Activated T-helper 1 cell treated with anti-CD3 and anti-CD28 coated beads, Interleukin-2, amount 50 U/mL, for 16 hours (primary cell): ENCODE results near the gene IFNG.

Experiments used
- DNase-seq, 2 donors: peaks; one replicate each; pipeline ENCODE4 v3.0.0-alpha.2; 2020; ENCODE audit warnings: low read depth in 1 of 2, low spot score in 1 of 2

Gene IFNG

DNA sequence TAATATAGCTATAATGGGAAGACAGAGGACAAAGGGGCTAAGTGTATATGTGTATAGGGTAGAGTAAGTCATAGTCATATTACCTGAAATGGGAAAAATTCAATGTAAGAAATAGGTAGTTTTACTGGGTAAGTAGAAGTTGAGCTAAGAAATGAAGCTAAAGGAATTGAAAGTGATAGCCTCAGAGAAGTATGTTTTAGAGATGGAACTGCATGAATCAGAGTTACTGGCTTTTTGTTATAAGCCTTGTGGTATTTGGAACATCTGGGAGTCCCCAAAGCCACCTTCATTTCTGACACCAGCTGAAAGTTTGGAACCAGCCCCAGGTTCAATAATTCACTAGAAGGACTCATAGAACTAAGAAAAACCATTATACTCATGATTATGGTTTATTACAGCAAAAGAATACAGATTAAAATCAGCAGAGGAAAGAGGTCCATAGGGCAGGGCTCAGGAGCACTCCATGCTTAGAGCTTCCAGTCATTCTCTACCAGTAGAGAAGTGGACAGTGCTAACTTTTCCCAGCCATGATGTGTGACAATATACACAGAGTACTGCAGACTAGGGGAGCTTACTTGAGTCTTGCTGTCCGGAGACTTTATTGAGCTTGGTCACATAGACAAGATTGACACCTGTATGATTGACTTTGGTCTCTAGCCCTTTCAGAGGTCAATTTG, 9.8 kb upstream of the IFNG start:
- no peak for DNase-seq

DNA sequence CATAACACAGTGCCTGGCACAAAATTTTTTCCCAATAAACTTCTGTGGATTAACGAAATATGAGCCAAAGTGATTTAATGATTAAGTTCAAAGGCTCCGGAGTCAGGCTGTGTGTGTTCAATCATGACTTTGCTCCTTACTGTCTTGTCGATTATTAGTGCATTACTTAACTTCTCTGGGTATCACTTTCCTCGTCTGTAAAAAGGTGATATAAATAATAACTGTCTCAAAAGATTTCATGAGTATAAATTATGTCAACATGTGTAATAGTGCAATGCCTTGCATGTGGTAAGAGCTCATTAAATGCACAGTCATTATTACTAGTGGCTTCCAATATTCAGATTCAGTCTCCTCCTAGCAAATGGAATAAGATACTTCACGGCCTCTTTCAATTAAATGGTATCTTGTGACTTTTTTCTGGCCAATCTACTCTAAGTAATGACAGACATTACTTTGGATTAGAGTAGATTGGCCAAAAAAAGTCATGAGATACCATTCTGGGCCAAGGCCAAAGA, 6.8 kb upstream of the IFNG start:
- DNase-seq = no peak

DNA sequence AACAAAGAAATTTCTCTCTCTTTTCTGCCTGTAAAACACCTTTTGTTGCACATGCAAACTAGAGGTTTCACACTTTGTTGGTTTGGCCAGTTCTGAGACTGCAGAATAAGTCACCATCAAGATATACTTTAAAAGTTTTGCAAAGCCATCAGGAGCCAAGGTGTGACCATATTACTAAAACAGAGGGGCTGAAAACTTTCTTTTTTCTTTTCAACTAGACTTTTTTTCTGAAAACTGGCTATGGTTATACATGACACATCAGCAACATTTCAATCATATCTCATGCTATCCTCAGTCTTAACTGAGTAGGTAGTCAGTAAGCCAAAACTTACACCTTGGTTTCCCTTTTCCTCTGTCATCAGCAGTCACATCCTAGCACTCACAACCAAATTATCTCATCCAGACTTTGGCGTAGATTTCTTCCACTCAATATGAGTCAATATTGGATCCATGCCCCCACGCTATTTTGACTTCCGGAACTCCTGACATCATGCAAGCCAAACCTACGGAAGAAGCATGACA, 4.1 kb upstream of the IFNG start:
- DNase-seq = no peak

DNA sequence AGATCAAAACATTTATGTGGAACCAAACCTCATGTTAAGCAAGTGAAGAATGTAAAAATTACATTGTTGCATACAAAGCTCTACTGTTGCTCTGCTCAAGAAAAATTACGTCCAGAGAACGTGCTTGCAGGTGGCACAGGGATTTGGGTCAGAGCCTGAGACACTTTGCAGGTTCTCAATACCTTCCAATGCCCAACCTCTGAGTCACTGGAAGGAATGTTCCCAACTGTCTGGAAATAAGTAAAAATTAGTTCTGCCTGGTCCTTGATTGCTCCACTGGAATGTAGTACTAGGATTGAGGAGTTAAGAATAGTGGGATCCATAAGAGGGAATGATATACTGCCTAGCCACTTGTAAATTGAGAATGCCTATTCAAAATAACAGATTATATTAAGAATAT, 2.8 kb upstream of the IFNG start:
- DNase-seq = no peak

DNA sequence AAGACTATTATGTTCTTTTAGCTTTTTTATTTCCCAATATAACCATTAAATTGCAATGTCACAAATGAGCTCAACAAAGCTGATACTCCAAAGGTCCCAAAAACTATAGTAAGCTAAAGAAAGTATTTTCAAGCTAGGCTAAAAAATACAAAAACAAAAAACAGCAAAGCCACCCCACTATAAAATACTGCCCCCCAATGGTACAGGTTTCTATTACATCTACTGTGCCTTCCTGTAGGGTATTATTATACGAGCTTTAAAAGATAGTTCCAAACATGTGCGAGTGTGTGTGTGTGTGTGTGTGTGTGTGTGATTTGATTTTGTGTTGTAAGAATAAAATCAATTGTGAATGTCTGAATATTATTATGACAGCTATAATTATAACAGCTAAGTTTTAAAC, 1.1 kb downstream of the IFNG start:
- no peak for DNase-seq

DNA sequence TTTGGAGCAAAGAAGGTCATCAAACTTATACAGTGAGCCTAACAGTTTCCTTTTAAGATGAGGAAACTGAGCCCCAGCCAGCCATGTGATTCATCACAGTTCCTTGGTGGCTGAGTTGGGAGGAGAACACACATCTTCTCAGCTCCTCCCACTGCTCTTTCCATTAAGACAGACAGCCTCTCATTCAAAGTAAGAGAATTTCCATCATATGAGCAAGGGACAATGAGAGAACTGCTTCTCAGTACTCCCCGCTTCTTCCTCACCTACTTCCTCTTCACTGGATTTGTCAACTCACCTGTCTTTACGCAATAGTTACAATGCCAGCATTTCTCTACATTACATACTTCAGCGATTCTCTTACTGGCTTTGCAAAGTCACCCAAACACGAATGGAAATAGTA, 2.2 kb downstream of the IFNG start:
- DNase-seq = no peak

DNA sequence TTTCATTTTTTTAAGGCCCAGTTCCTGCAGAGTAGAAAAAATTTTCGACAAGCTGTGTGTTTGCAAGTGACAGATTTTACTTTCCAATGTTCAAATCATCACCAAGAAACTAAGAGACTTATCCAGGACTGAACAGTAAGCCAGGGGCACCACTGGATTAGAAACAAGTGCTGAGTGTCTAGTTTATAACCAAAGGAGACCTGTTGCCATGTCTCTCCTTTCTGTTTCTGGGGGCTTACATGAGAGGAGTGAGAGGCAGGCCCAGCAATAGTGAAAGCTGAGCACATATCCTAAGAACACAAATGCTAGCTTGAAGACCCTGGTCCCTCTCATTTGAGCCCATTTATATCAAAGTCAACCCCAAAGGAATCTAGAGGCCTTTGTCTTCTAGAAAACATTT, 2.9 kb downstream of the IFNG start:
- DNase-seq = no peak

DNA sequence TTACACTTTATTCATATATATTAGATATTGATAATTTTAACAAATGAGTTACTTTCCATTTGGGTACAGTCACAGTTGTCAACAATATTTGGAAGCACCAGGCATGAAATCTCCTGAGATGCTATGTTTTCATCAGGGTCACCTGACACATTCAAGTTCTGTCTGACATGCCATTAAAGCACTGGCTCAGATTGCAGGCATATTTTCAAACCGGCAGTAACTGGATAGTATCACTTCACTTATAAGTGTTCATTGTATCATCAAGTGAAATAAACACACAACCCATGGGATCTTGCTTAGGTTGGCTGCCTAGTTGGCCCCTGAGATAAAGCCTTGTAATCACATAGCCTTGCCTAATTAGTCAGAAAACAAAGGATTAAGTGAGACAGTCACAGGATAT, 4.8 kb downstream of the IFNG start:
- DNase-seq = no peak

DNA sequence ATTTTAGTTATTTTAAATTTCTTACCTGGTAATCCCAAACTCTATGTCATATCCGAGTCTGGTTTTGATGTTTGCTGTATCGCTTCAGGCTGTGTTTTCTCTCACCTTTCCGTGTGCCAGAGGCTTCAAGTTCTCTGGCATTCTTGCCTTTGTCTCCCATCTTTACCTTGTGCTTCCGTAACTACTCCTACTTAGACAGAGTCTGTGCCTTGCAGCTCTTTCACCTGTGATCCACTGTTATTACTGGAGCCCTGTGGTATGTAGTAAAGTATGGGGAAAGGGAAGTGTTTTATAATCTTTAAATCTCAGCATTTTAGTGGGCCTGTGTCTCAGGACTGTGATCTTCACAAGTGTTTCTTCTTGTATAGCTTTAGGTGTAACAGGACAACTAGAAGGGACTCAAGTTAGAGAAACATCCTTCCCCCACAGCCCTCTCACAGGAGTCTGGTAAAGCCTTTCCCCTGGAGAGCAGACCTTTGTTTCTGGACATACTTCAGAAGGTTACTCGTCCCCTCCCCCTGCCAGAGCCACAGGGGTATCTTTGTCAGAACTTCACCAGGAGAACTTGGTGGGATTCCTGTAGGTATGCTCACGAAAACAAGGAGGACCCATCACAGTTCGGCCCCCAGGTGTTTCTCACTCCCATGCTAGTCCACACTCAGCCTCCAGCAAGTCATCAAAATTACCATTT, 11.1 kb downstream of the IFNG start:
- DNase-seq = no peak

DNA sequence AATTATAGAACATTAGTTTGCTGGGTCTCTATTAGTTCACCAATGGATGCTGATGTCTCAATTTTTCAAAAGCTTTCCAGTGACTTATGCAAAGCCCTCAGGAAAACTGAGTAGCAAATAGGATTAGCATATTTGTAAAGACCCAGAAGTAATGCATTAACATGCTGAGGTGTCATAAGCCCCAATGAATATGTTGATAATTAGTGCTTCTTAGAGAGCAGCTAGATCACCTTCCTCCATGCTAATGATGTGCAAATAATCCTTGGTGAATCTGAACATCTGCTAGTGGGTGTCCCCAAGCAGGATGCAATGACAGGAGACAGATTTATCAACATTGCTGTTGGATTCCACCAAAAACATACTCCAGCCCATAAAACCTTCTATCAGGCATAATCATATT, 19.0 kb downstream of the IFNG start:
- DNase-seq = no peak

DNA sequence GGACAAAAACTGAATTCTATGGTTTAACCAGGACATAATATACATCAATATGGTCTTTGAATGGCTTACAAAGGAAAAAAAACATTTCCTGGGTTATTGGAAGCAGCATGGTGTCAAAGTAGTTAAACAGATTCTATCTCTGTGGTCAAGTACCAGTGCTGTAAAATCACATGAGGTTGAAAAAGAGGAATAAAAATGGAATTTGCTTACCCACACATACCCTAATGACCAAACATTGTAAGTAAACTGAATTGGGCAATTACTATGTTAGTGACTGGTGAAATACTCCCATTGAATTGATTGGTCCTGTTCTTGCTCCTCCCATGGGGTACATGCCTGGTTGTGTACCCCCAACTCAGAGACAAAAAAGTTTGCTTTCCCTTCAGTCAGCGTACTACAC, 19.6 kb downstream of the IFNG start:
- DNase-seq = no peak

DNA sequence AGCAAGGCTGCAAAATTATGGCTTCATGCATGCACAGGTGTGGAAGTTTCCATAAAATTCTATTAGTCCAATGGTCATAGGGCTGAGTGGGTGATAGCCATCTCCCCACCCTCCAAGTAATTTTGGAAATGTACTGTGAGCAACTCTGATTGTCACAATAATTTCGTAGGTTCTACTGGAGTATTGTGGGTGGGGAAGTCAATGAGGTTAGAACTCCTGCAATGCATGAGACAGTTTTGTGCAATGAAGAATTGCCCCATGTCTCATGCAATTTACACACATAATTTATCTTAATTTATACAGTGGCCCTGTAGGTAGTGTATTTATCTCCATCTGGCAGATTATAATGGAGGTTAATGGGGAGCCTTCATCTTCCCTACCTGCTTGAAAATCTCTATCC, 20.5 kb downstream of the IFNG start:
- no peak for DNase-seq

DNA sequence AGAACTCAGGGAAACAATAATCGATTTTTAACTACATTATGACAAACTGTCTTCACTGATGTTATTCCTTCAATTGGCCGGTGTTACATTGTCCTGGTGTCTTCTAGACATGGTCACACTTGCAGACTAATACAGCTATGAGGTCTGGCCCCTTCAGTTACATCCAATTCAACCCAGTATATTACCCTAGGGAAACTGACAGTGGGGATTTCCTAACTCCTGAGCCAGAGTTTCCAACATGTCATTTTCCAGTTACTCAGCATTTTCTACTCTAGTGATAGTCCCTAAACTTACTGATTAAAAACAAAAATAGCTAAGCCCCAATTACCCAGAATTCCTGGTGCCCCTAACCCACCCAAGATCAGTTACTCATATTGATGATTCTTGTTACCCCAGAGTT, 21.1 kb downstream of the IFNG start:
- DNase-seq = no peak

DNA sequence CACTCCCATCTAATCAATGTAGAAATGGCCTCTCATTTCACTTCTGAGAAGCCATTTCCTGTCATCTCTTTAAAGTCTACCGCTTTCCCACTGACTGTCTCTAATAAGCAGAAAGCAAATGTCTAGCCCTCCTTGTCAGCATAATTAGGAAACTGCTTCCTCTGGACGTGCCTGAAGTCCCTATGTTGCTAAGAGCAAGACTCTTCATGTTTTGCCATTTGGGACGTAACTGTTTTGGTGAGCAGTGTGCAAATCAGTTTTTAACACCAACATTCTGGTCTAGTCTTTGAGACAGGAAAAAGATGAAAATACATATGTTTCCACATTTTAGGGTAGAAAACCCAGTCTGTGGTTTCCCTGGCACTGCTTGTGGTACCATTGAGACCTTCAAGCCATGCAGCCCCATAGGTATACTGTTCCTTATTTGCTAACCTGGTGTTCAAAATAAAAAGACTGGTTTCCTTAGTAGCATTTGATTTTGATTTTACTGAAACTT, 22.2 kb downstream of the IFNG start:
- DNase-seq = no peak

DNA sequence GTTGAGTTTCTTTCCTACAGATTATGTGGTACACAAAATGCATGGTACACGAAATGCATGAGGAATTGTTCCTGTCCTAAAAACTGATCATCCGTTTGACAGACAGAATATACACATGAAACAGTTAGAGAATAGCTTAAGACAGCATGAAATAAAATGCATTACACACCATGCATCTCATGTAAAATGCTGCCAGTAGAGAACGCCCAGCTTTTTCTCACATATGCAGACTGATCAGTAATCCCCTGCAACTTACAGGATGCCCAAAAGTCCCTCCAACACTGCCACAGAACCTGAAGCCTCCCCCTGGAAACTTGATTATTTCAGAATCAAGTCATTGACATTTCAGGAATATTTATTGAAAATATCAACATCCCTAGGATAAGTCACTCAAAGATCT, 24.0 kb downstream of the IFNG start:
- DNase-seq = no peak

DNA sequence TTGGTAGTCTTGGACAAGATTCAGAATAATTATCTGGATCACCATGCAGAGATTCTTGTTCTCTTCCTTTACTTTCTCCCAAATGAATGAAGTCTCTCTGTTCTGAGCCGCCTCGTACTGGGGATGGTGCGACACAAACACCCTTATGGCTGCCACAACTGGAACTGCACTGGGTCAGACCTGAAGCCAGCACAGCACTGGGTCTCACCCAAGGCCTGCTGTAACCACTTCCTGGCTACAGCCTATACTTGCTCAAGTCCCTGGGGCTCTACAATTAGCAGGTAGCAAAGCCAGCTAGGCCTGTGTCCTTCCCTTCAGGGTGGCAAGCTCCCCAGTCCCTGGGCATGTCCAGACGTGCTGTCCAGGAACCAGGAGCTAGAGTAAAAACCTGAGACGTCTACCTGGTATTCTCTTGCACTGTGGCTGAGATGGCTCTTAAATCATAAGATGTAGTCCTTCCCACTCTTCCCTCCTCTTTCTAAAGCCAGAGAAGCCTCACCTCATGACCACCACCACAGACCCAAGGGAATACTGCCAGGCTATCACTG, 27.6 kb downstream of the IFNG start:
- no peak for DNase-seq

DNA sequence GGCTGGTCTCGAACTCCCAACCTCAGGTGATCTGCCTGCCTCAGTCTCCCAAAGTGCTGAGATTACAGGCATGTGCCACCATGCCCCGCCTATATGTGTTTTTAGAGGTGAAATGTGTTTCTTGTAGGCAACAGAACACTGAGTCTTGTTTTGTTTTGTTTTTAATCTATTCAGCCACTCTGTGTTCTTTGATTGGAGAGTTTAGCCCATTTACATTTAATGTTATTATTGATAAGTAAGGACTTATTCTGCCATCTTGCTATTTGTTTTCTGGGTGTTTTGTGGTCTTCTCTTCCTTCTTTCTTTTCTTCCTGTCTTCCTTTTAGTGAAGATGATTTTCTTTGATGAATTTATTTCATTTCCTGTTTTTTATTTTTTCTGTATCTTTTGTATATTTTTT, 29.6 kb downstream of the IFNG start:
- no peak for DNase-seq

DNA sequence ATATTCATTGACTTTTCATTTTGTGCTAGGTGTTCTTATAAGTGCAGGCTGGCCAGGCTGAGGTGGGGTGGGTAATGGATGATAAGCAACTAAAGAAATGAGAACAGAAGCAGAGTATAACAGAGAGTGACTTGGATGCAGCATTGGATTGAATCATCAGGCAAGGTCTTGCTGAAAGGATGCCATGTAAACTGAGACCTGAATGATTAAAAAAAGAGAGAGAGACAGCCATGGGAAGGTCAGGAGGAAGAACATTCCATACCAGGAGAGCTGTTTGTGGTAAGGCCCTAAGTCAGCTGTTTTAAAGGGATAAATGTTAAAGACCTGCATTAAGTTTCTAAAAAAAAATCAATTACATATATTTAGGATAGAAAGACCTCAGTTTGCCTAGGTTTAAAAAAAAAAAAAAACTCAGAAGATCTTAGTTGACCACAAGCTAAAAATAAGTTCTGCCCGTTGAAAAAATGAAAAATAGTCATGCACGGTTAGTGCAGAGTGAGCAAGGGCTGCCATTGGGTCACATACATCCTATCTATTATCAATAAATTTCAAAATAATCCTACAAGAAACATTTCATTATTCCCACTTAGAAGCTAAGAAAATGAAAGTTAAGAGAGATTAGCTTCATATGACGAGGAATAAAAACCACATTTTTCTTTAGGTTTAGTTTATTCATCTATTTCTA, 37.2 kb downstream of the IFNG start:
- no peak for DNase-seq

DNA sequence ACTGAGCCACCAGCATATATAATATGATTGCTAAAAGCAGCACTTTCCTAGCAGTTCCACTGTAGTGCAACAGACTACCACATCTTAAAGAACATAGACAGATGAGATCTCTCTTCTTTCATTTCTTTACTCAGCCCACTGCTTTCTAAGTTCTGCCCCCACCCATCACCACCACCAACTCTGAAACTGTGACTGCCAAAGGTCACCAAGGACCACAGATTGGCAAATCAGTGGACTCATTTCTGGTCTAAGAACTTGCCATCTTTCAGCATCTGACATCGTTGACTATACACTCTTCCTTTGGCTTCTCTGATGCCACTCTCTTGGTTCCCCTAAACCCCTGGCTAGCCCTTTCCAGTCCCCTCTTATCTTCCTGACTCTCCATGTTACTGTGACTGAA, 38.4 kb downstream of the IFNG start:
- no peak for DNase-seq

DNA sequence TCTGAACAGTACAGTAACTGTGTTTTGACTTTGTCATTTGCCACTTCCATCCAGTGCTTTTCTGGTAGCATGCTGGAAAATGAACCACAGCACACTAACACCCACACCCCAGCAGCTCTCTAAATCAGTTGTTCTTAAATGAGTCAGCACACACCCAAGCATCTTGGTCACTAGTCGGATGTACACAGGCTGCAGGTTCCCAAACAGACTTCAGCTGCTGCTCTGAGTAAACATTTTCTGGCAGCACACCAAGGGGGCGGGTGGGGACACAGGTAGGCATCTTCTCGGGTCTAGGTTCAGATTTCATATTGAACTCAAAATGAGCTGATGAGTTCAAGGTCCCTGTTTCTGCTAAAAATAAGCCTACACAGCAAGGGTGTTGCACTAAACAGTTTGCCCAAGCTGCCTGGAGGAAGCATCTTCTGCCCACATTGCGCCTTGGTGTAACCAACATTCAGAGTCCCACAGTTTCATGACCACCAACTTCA, 39.8 kb downstream of the IFNG start:
- DNase-seq = peak; percentile 4 to 33

DNA sequence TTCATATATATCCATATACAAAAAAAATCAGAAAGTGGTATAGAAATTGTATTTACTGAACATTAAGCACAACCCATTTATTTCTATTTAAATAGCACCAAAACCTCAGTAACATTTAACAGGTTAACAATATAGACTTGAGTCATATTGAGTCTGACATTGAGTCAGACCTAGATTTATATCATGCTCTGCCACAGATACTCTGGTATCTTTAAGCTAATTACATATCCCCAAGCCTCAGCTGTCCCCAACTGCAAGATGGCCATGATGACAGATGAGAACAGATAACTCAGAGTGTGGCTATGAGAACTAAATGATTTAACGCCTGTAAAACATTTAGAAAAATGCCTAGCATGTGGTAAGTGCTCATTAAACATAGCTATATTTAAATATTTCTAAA, 40.3 kb downstream of the IFNG start:
- no peak for DNase-seq
